ENCODE data around the gene TAF4B.

- TF ChIP-seq, protein P1, sequence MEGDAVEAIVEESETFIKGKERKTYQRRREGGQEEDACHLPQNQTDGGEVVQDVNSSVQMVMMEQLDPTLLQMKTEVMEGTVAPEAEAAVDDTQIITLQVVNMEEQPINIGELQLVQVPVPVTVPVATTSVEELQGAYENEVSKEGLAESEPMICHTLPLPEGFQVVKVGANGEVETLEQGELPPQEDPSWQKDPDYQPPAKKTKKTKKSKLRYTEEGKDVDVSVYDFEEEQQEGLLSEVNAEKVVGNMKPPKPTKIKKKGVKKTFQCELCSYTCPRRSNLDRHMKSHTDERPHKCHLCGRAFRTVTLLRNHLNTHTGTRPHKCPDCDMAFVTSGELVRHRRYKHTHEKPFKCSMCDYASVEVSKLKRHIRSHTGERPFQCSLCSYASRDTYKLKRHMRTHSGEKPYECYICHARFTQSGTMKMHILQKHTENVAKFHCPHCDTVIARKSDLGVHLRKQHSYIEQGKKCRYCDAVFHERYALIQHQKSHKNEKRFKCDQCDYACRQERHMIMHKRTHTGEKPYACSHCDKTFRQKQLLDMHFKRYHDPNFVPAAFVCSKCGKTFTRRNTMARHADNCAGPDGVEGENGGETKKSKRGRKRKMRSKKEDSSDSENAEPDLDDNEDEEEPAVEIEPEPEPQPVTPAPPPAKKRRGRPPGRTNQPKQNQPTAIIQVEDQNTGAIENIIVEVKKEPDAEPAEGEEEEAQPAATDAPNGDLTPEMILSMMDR (IDR thresholded peaks at IDR 0.05 in 4 of 5, conservative IDR thresholded peaks at IDR 0.05 in 1 of 5) = no peak
- no peak for TF ChIP-seq POLR2A (IDR thresholded peaks at IDR 0.05)
Measured at GRCh38 chr18:26252411-26252810, 26.2 kb downstream of the TAF4B start.

Measured in gastrocnemius medialis (tissue), 4 donors.